ENCODE data around the gene ZNF790. TPM values are rescaled to one million over a fixed set of nuclear protein-coding genes. Genes with fewer than 3 reads are reported as not detected.

ZNF790 gene
- total and polyA plus RNA-seq, 2 of the 4 experiments (the other 2 are of a cell fraction), result 0.97 to 4.3 TPM

DNA sequence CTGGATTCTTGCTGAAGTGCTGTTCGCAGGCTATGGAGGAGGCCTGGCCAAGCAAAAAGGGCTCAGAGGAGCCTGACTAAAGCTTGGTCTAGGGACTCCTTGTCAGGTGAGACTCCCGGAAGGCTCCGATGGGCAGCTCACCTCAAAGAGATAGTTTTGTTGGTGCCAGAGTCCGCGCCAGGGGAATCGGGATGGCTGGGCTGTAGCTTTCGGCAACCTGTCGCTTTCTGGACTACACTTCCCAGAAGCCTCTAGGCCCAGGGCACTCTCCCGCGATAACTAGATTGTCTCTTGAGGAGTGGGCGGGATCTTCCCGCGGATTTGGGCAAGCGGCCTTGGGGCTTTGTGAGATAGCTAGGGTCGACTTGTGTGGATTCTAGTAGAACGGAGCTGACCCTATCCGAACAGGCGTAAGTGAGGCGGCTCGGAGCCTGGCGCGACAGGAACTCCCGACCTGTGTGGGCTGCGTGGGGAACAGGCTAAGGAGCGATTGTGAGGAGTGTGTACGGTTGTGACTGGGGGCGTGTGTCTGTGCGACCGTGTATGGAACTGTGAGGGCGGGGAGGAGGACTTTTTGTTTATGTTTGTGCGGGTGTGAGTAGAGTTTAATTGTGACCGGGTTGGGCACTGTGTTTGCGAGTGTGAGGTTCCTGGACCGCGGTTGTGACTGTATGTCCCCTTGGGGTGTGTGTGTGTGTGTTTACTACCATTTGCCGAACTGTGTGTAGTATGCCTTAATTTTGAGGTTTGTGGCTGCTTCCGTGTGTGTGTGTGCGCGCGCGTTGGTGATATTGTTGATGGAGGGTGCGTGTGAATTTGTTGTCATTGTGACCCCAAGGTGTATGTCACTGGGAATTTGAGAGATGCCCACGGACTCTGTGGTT lies 12.6 kb upstream of the ZNF790 start, which contains the start of gene ZNF345:
TSS of gene ZNF345 (plus strand) at position 318 of the 884 bp plus-strand sequence. CDS start 25,955 bp downstream, outside the sequence.
- peak within 1 kb of the TSS; percentile 30; the same call in 1 of the 2 replicates for H3K18ac ChIP-seq (ENCODE audit: low read depth, low read length)
- H3K36me3 ChIP-seq (ENCODE audit: control insufficient read depth, insufficient read depth, low read length), result peaks cover 6% of the 10 kb centered on the region
- H2AK9ac ChIP-seq (replicated peaks; ENCODE audit: low read depth, low read length, poor library complexity), result peak within 1 kb of the TSS; percentile 84
- peak within 1 kb of the TSS; percentile 85 for H3K14ac ChIP-seq (replicated peaks; ENCODE audit: low read depth, low read length)
- peak within 1 kb of the TSS; percentile 95 for H3K9ac ChIP-seq (ENCODE audit: low read depth, low read length)
- H3K9me1 ChIP-seq (ENCODE audit: insufficient read depth, low read length), result peaks cover 6% of the 10 kb centered on the region
- ChIA-PET CTCF (no interaction called here), POLR2A (ENCODE audit: unreplicated experiment) (interaction anchor here (0.6 to 1.3 kb wide), 3 partner anchors 12 to 45 kb away, joined by 5 to 12 read pairs (median 5); partner anchors contain the start of gene ZNF790)
- H3K23ac ChIP-seq (ENCODE audit: low read depth, low read length), result peak within 1 kb of the TSS; percentile 63
- peak; percentile 94 for DNase-seq
- no peaks in the 10 kb centered on the region for H3K27me3 ChIP-seq (ENCODE audit: control insufficient read depth, insufficient read depth, low read length)
- H4K91ac ChIP-seq (ENCODE audit: insufficient read depth, low read depth, low read length), result peak within 1 kb of the TSS; percentile 54
- peaks cover 9 to 22% of the 10 kb centered on the region in 2 experiments for H3K79me1 ChIP-seq (ENCODE audit: low read depth in 1 of 2, low read length in 2 of 2)
- peak within 1 kb of the TSS; percentile 77 for H3K56ac ChIP-seq (ENCODE audit: extremely low read depth, insufficient read depth, low read length)
- H3K4me2 ChIP-seq (ENCODE audit: low read depth, low read length), result peak within 1 kb of the TSS; percentile 98
- ATAC-seq (ENCODE audit: low read depth), result peak; percentile 91
- H4K5ac ChIP-seq (ENCODE audit: low read depth, low read length), result peak within 1 kb of the TSS; percentile 59
- WGBS, 2 experiments (ENCODE audit: extremely low coverage in 2 of 2, insufficient read length in 1 of 2), result 0% methylated on average over 21 of the region's 43 CpGs; no CpG with 5 or more reads in 1 of the 2 experiments
- no peak within 1 kb of the TSS for H2BK20ac ChIP-seq (ENCODE audit: low read depth, low read length)
- H3K4me3 ChIP-seq (ENCODE audit: insufficient read depth, low read depth, low read length), result peak within 1 kb of the TSS; percentile 79
- TF ChIP-seq MXI1 (IDR thresholded peaks at IDR 0.05; ENCODE audit: borderline replicate concordance, low read depth, low read length) (peak; percentile 12; the same call in 1 of the 2 replicates), MAZ (IDR thresholded peaks at IDR 0.05; ENCODE audit: borderline replicate concordance, low read depth, low read length) (0 out of 2 replicates have a peak, but pooled peaks have one; percentile 19), POLR2A (IDR thresholded peaks at IDR 0.05; ENCODE audit: low read depth, low read length) (peak; percentile 45; the same call in 1 of the 2 replicates), CEBPB (IDR thresholded peaks at IDR 0.05; ENCODE audit: low read depth, low read length) (no peak)
- no peak within 1 kb of the TSS for H2BK15ac ChIP-seq (ENCODE audit: low read depth, low read length)
- 0 out of 2 replicates have a peak, but pooled peaks cover 2% of the 10 kb centered on the region for H3K4me1 ChIP-seq (ENCODE audit: control insufficient read depth, insufficient read depth, low read length)
- H3K27ac ChIP-seq (ENCODE audit: insufficient read depth, low read length), result peak within 1 kb of the TSS; percentile 83
- peak within 1 kb of the TSS; percentile 52 for H2AK5ac ChIP-seq (ENCODE audit: low read depth, low read length)
- H3K9me3 ChIP-seq (ENCODE audit: control insufficient read depth, insufficient read depth, low read length), result peaks cover 10% of the 10 kb centered on the region
- in situ Hi-C loops (cut with MboI; ENCODE audit: low sequenced_read_pairs) (no loop called here), intact Hi-C loops (cut with micrococcal nuclease) (loop anchor here (1.0 to 5.0 kb wide), 3 partner anchors 12 to 66 kb away; partner anchors contain the start of genes ZNF568, ZNF790 and ZNF829), dilution Hi-C loops (cut with HindIII; ENCODE audit: low sequenced_read_pairs, unreplicated experiment) (no loop called here)
- peak within 1 kb of the TSS; percentile 83 to 91 for H4K8ac ChIP-seq (ENCODE audit: low read depth in 2 of 2, low read length in 2 of 2)
- peak within 1 kb of the TSS; percentile 95 for H2AFZ ChIP-seq (replicated peaks; ENCODE audit: low read length, poor library complexity)
- no peaks in the 10 kb centered on the region for H4K20me1 ChIP-seq (ENCODE audit: insufficient read depth, low read length)
- peak within 1 kb of the TSS; percentile 64 for H2BK5ac ChIP-seq (ENCODE audit: low read depth, low read length, poor library complexity, severe bottlenecking)
- peak within 1 kb of the TSS; percentile 30; the same call in 1 of the 2 replicates for H2BK120ac ChIP-seq (ENCODE audit: low read depth, low read length)
- peak within 1 kb of the TSS; percentile 73 for H3K4ac ChIP-seq (ENCODE audit: low read depth, low read length)
- TSS peak; percentile 47 for BruUV-seq (replicated peaks)
